Keratinocyte (primary cell): ENCODE data around the gene ZBTB49.

Source experiments
- EZH2 ChIP-seq: IDR thresholded peaks from one replicate; pipeline ENCODE4 v1.6.1; 2012; ENCODE audit warnings: inconsistent platforms, mild to moderate bottlenecking, low read length, moderate library complexity
- TF ChIP-seq, protein P1 (sequence below), 3 experiments: IDR thresholded peaks in 1 of 3; conservative IDR thresholded peaks in 1 of 3; optimal IDR thresholded peaks in 1 of 3; 2 replicates in 2 of 3; 3 replicates in 1 of 3; pipeline versions ENCODE3 to v1.5.1; 2011; ENCODE audit warnings: low read length in 3 of 3, mild to moderate bottlenecking in 3 of 3, moderate library complexity in 2 of 3, control low read depth in 1 of 3, inconsistent platforms in 1 of 3; ENCODE audit not compliant: insufficient read depth in 2 of 3; ENCODE audit errors: extremely low read depth in 1 of 3

- TF ChIP-seq EZH2: no peak
- TF ChIP-seq, protein P1, sequence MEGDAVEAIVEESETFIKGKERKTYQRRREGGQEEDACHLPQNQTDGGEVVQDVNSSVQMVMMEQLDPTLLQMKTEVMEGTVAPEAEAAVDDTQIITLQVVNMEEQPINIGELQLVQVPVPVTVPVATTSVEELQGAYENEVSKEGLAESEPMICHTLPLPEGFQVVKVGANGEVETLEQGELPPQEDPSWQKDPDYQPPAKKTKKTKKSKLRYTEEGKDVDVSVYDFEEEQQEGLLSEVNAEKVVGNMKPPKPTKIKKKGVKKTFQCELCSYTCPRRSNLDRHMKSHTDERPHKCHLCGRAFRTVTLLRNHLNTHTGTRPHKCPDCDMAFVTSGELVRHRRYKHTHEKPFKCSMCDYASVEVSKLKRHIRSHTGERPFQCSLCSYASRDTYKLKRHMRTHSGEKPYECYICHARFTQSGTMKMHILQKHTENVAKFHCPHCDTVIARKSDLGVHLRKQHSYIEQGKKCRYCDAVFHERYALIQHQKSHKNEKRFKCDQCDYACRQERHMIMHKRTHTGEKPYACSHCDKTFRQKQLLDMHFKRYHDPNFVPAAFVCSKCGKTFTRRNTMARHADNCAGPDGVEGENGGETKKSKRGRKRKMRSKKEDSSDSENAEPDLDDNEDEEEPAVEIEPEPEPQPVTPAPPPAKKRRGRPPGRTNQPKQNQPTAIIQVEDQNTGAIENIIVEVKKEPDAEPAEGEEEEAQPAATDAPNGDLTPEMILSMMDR (optimal IDR thresholded peaks at IDR 0.05 in 1 of 3, IDR thresholded peaks at IDR 0.05 in 1 of 3, conservative IDR thresholded peaks at IDR 0.05 in 1 of 3; ENCODE audit: extremely low read depth in 1 of 3, insufficient read depth in 2 of 3, low read length in 3 of 3): no peak
These were observed 53.0 kb downstream of the ZBTB49 start for GRCh38 chr4:4343038-4343437.
